ENCODE results near the gene TRIM27.
"Not testable (repeated sequence)": the region's sequence is repeated elsewhere in the genome, so short reads cannot be mapped to it uniquely, and the experiment has no call there.

TRIM27 gene, protein sequence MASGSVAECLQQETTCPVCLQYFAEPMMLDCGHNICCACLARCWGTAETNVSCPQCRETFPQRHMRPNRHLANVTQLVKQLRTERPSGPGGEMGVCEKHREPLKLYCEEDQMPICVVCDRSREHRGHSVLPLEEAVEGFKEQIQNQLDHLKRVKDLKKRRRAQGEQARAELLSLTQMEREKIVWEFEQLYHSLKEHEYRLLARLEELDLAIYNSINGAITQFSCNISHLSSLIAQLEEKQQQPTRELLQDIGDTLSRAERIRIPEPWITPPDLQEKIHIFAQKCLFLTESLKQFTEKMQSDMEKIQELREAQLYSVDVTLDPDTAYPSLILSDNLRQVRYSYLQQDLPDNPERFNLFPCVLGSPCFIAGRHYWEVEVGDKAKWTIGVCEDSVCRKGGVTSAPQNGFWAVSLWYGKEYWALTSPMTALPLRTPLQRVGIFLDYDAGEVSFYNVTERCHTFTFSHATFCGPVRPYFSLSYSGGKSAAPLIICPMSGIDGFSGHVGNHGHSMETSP

DNA sequence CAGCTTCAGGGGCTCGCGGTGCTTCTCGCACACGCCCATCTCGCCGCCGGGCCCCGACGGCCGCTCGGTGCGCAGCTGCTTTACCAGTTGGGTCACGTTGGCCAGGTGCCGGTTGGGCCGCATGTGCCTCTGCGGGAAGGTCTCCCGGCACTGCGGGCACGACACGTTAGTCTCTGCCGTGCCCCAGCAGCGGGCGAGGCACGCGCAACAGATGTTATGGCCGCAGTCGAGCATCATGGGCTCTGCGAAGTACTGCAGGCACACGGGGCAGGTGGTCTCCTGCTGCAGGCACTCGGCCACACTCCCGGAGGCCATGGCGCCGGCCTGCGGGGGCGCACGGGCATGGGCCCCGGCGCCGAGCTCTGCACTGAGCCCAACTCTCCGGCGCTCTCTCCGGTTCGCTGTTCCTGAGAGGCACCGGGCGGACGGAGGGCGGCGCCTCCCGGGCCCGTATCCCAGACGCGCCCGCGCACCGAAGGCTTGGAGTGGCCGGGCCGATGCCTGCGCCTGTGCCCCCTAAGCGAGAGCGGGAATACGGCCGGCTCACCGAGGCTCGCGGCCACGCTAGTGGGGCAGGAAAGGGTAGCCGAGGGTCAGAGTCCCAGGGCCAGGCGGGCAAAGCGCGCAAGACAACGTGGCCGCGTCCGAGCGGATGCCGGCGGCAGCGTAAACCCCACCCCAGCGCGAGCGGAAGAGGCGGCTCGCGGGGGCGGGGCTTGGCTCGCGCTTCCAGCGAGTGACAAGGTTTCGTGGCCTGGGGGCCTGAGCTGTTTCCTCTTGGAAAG lies at the start of gene TRIM27:
TSS of gene TRIM27 (minus strand) at position 668 of the 785 bp plus-strand sequence. CDS start at position 315, 353 bp downstream.
- in situ Hi-C loops (cut with HindIII; ENCODE audit: low pct_ligation_motif_present, low pct_unique_long_range_greater_than_20kb, low sequenced_read_pairs) = no loop called here

DNA sequence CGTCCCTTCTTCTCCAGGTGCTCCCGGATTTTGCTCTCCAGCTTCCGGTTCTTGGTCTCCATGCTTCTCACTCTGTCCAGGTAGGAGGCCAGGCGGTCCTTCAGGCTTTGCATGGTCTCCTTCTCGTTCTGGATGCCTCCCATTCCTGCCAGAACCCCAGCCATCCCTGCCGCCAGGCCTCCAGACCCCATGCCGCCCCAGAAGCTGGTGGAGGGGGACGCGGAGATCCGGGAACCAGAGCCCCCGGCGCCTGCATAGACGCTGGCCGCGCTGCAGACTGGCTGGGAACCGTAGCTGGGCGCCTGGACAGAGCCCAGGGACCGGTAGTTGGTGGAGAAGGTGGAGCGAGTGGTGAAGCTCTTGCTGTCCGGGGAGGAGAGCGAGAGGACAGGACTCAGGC lies 46.3 kb upstream of the TRIM27 start:
- DNase-seq; in situ Hi-C loops (cut with HindIII; ENCODE audit: low pct_ligation_motif_present, low pct_unique_long_range_greater_than_20kb, low sequenced_read_pairs): not testable (repeated sequence)

More for the DNA sequence above, at the start of gene TRIM27:
- DNase-seq = peak; percentile 81

DNA sequence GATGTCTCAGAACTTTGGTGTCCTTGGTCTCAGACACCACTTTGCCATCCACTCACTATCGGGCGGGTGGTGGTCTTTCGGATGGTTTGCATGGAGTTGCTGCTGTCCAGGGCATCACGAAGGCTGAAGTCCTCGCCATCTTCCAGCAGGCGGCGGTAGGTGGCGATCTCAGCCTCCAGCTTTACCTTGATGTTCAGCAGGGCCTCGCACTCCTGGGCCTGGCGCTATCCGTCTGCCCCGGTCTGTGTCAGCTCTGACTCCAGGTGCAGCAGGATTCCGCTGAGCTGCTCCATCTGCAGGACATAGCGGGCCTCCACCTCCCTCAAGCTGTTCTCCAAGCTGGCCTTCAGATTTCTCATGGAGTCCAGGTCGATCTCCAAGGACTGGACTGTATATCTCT lies 45.3 kb upstream of the TRIM27 start:
- in situ Hi-C loops (cut with HindIII; ENCODE audit: low pct_ligation_motif_present, low pct_unique_long_range_greater_than_20kb, low sequenced_read_pairs) = no loop called here
- DNase-seq = no peak

DNA sequence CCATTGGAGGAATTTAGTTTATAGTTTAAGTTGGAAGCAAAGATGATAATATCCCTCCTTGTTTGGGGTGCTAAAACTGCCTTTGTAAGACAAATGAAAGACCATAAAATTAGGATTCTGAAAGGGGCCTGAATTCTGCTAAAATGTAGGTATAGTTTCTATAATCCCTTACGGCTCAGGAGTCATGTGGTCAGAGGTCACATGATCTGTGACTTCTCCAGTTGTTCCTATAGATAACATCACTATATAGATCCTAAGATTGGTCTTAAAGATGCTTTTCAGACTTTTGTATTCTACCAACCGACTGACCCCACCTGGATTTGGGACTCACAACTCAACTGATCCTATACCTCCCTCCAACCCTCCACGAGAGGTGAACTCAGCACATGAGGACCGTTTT lies 44.7 kb upstream of the TRIM27 start:
- no peak for DNase-seq
- in situ Hi-C loops (cut with HindIII; ENCODE audit: low pct_ligation_motif_present, low pct_unique_long_range_greater_than_20kb, low sequenced_read_pairs) = no loop called here

DNA sequence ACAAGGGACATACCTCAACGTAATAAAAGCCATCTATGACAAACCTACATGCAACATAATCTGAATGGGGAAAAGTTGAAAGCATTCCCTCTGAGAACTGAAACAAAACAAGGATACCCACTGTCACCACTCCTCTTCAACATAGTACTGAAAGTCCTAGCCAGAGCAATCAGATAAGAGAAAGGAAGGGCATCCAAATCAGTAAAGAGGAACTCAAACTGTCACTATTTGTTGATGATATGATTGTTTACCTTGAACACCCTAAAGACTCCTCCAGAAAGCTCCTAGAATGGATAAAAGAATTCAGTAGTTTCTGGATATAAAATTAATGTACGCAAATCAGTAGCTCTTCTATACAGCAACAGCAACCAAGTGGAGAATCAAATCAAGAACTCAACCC lies 41.9 kb upstream of the TRIM27 start:
- no peak for DNase-seq
- in situ Hi-C loops (cut with HindIII; ENCODE audit: low pct_ligation_motif_present, low pct_unique_long_range_greater_than_20kb, low sequenced_read_pairs) = no loop called here

DNA sequence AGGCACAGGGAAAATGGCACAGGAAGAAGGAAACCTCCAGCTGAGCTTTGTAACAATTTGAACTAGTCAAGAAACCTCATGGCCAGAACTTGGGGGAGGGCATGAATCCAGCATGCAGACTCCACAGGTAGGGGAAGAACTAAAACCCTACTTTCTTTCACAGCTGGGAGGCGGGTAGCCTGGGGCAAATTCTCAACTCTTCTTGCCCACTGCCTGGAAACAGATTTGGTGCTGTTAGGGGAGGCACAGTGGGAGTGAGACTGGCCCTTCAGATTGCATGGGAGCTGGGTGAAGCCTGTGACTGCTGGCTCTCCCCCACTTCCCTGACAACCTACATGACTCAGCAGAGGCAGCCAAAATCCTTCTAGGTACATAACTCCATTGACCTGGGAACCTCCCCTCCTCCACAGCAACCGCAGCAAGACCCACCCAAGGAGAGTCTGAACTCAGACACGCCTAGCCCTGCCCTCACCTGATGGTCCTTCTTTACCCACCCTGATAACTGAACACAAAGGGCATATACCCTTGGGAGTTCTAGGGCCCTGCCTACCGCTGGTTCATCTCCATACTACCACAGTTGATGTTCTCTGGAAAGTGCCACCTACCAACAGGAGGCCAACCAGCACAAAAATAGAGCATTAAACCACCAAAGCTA lies 37.2 kb upstream of the TRIM27 start:
- no peak for DNase-seq
- in situ Hi-C loops (cut with HindIII; ENCODE audit: low pct_ligation_motif_present, low pct_unique_long_range_greater_than_20kb, low sequenced_read_pairs) = no loop called here

DNA sequence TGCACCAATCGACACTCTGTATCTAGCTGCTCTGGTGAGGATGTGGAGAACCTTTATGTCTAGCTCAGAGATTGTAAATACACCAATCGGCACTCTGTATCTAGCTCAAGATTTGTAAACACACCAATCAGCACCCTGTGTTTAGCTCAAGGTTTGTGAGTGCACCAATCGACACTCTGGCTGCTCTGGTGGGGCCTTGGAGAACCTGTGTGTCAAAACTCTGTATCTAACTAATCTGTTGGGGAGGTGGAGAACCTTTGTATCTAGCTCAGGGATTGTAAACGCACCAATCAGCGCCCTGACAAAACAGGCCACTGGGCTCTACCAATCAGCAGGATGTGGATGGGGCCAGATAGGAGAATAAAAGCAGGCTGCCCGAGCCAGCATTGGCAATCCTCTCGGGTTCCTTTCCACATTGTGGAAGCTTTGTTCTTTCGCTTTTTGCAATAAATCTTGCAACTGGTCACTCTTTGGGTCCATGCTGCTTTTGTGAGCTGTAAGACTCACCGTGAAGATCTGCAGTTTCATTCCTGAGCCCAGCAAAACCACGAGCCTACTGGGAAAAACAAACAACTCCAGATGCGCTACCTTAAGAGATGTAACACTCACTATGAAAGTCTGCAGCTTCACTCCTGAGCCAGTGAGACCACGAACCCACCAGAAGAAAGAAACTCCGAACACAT lies 34.9 kb upstream of the TRIM27 start:
- DNase-seq; in situ Hi-C loops (cut with HindIII; ENCODE audit: low pct_ligation_motif_present, low pct_unique_long_range_greater_than_20kb, low sequenced_read_pairs): not testable (repeated sequence)

DNA sequence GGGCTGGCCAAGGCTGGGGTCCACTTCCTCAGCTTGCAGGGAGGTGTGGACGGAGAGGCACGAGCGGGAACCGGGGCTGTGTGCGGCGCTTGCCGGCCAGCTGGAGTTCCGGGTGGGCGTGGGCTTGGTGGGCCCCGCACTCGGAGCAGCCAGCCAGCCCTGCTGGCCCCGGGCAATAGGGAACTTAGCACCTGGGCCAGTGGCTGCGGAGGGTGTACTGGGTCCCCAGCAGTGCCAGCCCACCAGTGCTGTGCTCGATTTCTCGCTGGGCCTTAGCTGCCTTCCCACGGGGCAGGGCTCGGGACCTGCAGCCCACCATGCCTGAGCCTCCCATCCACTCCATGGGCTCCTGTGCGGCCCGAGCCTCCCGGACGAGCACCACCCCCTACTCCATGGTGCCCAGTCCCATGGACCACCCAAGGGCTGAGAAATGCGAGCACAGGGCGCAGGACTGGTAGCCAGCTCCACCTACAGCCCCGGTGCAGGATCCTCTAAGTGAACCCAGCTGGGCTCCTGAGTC lies 34.1 kb upstream of the TRIM27 start:
- DNase-seq; in situ Hi-C loops (cut with HindIII; ENCODE audit: low pct_ligation_motif_present, low pct_unique_long_range_greater_than_20kb, low sequenced_read_pairs): not testable (repeated sequence)

DNA sequence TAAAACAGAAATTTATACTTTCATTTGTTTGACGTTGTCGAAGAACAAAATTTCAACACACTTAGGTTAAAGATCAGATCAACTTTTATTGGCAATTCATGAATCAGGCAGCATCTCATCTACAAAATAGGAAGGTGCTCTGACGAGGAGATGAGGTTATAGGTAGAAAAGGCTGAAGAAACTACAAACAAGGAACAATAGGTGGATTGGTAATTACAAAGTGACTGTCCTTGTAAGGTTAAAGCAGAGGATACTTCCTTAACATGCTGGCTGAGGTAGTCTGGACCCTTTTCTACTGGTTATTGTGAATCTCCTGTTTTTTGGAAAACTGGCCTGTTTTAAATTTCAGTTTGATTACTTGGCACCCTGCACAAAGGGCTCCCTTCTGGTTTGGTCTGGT lies 32.5 kb upstream of the TRIM27 start:
- no peak for DNase-seq
- in situ Hi-C loops (cut with HindIII; ENCODE audit: low pct_ligation_motif_present, low pct_unique_long_range_greater_than_20kb, low sequenced_read_pairs) = no loop called here

DNA sequence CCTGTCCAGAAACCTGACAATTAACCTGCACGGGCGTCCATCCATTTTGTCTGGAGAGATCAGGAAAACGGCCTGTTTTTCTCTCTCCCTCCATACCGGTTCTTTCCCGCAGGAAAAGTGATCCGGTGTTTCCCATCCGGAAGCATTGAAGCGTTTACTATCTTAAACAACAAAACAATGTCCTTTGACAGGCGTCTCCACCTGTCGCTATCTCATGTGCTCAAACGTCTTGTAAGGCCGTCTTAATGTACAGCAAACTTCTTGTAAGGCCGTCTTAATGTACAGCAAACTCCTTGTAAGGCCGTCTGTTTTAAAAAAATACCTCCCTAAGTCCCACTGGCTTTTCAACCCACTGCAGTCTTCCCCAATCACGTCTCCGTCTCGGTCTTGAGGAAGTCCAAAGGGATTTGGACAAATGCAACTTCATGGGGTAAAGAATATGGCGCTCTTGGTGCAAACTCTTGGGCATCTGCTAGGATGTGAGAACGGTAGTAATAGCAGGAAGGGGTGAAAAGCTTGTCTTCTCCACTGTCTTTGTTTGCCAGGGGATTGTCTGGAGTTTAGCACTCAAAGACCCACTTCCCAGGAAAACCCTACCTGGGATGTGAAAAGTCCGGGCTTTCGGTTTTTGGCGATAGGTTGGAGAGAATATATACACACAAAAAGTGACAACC lies 29.9 kb upstream of the TRIM27 start:
- peak; percentile 11 for DNase-seq
- in situ Hi-C loops (cut with HindIII; ENCODE audit: low pct_ligation_motif_present, low pct_unique_long_range_greater_than_20kb, low sequenced_read_pairs) = no loop called here

DNA sequence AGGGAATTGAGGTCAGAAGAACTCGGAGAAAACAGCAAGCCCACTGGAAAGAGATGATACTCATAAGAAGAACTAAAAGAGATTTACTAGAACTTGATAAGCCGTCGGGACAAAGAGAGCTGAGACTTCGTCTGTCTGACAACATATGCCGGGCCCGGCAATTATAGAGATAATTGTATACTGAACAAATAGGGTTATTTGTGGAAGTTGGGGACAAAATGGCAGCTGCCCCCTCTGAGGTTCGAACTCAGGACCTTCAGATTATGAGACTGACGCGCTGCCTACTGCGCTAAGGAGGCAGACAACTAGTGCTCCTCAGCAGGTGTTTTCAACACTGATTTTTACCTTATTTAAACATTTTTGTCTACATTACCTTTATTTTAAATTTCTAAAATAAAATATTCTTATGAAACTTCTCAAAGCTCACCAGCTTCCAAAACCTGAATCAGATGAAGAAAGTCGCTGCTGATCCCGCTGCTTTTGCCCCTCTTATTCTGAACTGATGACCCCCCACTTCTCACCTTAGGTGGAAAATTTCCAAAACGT lies 29.3 kb upstream of the TRIM27 start:
- in situ Hi-C loops (cut with HindIII; ENCODE audit: low pct_ligation_motif_present, low pct_unique_long_range_greater_than_20kb, low sequenced_read_pairs) = no loop called here
- peak; percentile 53 for DNase-seq

DNA sequence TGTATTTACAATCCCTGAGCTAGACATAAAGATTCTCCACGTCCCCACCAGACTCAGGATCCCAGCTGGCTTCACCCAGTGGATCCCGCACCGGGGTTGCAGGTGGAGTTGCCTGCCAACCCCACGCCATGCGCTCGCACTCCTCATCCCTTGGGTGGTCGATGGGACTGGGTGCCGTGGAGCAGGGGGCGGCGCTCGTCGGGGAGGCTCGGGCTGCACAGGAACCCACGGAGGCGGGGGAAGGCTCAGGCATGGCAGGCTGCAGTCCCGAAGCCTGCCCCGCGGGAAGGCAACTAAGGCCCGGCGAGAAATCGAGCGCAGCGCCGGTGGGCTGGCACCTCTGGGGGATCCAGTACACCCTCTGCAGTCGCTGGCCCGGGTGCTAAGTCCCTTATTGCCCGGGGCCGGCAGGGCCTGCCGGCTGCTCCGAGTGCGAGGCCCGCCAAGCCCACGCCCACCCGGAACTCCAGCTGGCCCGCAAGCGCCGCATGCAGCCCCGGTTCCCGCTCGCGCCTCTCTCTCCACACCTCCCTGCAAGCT lies 25.9 kb upstream of the TRIM27 start:
- in situ Hi-C loops (cut with HindIII; ENCODE audit: low pct_ligation_motif_present, low pct_unique_long_range_greater_than_20kb, low sequenced_read_pairs); DNase-seq: not testable (repeated sequence)

DNA sequence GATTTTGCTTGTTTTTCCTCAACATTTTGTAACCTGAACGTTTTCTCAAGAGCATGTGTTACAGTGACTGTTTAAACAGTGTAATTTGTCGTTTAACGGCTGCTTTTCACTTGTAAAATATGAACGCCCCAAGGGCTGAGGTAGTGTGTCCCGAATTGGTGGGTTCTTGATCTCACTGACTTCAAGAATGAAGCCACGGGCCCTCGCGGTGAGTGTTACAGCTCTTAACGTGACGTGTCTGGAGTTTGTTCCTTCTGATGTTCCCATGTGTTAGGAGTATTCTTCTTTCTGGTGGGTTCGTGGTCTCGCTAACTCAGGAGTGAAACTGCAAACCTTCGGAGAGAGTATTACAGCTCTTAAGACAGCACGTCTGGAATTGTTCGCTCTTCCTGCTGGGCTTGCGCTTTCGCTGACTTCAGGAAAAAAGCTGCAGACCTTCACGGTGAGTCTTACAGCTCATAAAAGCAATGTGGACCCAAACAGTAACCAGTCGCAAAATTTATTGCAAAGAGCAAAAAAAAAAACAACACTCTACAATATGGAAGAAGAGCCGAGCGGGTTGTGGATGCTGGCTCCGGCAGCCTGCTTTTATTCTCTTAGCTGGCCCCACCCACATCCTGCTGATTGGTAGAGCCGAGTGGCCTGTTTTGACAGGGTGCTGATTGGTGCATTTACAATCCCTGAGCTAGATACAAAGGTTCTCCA lies 25.1 kb upstream of the TRIM27 start:
- in situ Hi-C loops (cut with HindIII; ENCODE audit: low pct_ligation_motif_present, low pct_unique_long_range_greater_than_20kb, low sequenced_read_pairs) = no loop called here
- no peak for DNase-seq

DNA sequence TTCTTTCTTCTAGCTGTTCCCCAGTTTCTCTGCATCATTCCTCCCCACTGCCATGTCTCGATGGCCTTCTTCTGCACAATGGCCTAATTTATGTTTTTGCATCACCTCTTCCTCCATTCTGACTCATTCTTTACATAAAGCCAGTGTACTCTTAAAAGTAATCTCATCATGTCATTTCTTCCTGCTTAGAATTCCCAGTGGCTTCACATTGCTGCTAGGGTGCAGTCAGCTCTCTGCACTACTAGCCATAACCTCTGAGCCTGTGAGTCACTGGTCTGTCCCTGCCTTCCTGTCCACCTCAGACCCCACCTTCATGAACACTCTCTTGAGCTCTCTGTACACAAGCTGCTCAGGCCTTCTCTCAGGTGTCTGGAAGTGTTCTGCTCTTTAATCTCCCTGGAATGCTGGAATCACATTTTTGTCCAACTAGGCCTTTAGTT lies 24.1 kb upstream of the TRIM27 start:
- DNase-seq = no peak
- in situ Hi-C loops (cut with HindIII; ENCODE audit: low pct_ligation_motif_present, low pct_unique_long_range_greater_than_20kb, low sequenced_read_pairs) = no loop called here

DNA sequence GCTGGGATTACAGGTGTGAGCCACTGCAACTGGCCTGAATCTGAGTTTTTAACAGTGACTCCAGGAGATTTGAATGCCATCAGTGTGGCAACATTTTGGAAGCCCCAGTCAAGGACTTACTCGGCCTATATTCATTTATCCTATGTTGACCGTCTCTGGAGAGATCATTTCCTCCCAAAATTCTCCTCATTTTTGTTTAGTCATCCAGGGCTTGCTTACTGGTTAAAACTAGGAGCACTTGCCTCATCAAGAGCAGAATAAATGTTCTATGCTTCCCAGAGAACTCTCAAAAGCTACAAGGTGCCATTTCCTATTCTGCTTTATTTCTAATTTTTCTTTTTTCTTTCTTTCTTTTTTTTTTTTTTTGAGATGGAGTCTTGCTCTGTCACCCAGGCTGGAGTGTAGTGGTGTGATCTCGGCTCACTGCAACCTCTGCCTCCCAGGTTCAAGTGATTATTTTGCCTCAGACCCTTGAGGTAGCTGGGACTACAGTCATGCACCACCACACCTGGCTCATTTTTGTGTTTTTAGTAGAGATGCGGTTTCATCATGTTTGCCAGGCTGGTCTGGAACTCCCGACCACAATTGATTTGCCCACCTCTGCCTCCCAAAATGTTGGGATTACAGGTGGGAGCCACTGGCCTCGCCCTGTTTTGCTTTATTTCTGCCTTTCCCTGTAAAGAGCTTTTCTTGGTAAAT lies 23.4 kb upstream of the TRIM27 start:
- in situ Hi-C loops (cut with HindIII; ENCODE audit: low pct_ligation_motif_present, low pct_unique_long_range_greater_than_20kb, low sequenced_read_pairs) = no loop called here

DNA sequence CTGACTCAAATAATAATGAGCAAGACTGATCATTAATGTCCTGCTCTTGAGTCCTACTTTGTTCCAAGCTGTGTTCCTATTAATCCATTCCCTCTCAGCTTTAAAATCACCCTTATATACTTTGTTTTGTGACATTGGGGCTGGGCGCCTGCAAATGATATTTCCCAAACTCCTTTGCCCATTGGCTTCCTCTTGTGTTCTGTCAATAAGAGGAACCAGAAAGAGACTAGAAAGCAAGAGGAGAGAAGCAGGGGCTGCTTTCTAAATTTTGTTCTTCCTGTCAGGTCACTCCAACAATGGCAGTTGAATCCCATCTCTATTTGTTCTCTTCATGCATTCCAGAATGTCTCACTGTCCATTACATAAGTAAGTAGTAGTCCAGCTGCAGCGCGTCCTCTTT lies 21.6 kb upstream of the TRIM27 start:
- no peak for DNase-seq
- in situ Hi-C loops (cut with HindIII; ENCODE audit: low pct_ligation_motif_present, low pct_unique_long_range_greater_than_20kb, low sequenced_read_pairs) = no loop called here

More for the DNA sequence above, 23.4 kb upstream of the TRIM27 start:
- DNase-seq = no peak

All from ACHN (cell line).